Right cardiac atrium (tissue), 5 donors: ENCODE measurements around the gene MBP. TPM values are rescaled to one million over a fixed set of nuclear protein-coding genes. Genes with fewer than 3 reads are reported as not detected.

Experiments used
- ATAC-seq, 2 donors: fragments of 200-7000 bp; cut with Tn5 transposase; one replicate each; pipeline versions ENCODE4 v1.8.0 to v1.9.1; 2020; ENCODE audit warnings: moderate library complexity in 2 of 2, mild to moderate bottlenecking in 1 of 2
- DNase-seq, 3 donors: peaks; one replicate each; pipeline ENCODE4 v3.0.0-alpha.2; 2020
- H3K27ac ChIP-seq: one replicate; pipeline ENCODE4 v1.5.1; 2013; ENCODE audit warnings: mild to moderate bottlenecking, low read length, control low read depth, moderate library complexity
- H3K27me3 ChIP-seq: one replicate; pipeline ENCODE4 v1.6.1; 2013; ENCODE audit not compliant: control insufficient read depth, insufficient read depth
- H3K4me1 ChIP-seq: one replicate; pipeline ENCODE4 v1.6.1; 2013; ENCODE audit warnings: low read length; ENCODE audit not compliant: control insufficient read depth, insufficient read depth
- H3K4me3 ChIP-seq: one replicate; pipeline ENCODE4 v1.5.1; 2013; ENCODE audit warnings: low read length, control low read depth
- H3K9me3 ChIP-seq: one replicate; pipeline ENCODE4 v1.6.1; 2013; ENCODE audit warnings: low read length; ENCODE audit not compliant: control insufficient read depth
- WGBS: extraction: QIAGEN DNeasy Blood & Tissue Kit; methylation state at CpG from one replicate; pipeline ENCODE4 v1.1.7; 2013; 5-methylcytosine and 5-hydroxymethylcytosine counted together
- intact Hi-C, 4 donors: fragments of 100-400 bp; cut with DNase I; formaldehyde crosslinking; loops; one replicate each; pipeline versions ENCODE4 v1.11.0 to v1.14.0; 2022 to 2023
- polyA plus RNA-seq: library from polyadenylated mRNA; stranded (reverse); fragments of 200-250 nt; gene quantifications from one replicate; pipeline ENCODE4 v1.2.3, GENCODE V29; 2013
- total RNA-seq, 4 donors: library from RNA; stranded (reverse); fragmentation: NEBNext Ultra II Directional; extraction: Animal tissue kit (Norgen Biotek cat#: 25700); gene quantifications; one replicate each; pipeline ENCODE4 v1.2.1, GENCODE V29; 2021
- donor health status: healthy with polysubstance abuse.
- donor health status: DM: no; HTN: yes; CAD: no.
- donor health status: DM: no; HTN: no; CAD: no.
- donor health status: DM: no; HTN: yes; CAD: no; lungs with severe emphysema.
- donor health status: DM: yes; HTN: yes; CAD: no.

MBP gene
- total and polyA plus RNA-seq, 5 donors, result 10.5 to 26.4 (median 16.1) TPM

- no peak for ATAC-seq
- Histone ChIP-seq H3K27ac (no peak overlapping the region), H3K27me3 (no peaks in the 10 kb centered on the region), H3K4me1 (peaks cover 3% of the 10 kb centered on the region), H3K9me3 (no peaks in the 10 kb centered on the region), H3K4me3 (no peak overlapping the region)
- 94% methylated on average over 23 of the region's 23 CpGs for WGBS
- no peak for DNase-seq
- intact Hi-C loops, result no loop called here
Measured at GRCh38 chr18:77119851-77120491, 12.6 kb downstream of the MBP start.

DNA sequence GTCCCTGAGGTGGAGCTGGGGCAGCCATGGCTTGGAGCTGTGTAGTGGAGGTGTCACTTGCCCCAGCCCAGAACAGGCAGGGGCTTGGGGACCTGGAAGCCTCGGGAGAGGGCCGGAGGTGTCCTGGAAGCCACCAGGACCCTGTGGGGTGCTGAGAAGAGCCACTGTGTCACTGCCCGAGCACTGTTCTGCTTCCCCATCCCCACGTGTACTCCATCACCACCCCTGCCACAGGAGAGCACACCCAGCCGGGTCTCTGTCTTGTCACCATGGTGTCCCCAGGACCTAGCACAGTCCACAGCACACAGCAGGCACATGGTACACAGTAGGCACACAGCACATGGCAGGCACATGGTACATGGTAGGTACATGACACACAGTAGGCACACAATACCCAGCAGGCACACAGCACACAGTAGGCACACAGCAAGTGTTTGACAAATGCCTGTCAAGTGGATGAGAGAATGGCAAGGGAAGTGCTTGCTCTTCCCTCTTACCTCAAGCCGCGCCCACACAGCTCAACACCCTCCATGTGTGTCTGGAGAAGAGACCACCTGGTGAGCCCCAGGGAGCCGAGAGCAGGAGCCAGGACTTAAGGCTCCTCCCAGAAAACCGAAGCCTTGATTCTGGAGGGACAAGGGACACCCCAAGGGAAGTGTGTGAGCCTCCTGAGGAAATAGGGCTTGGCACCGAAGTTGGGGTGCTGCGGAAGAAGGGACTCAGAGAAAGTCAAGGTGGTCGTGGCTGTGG is 13.3 kb downstream of the MBP start:
- peak in 1 of 3 donors; percentile 24 for DNase-seq
- H3K27ac ChIP-seq, result no peak overlapping the region
- H3K9me3 ChIP-seq, result no peaks in the 10 kb centered on the region
- intact Hi-C loops, result no loop called here
- WGBS, result 91% methylated on average over 12 of the region's 12 CpGs
- no peak for ATAC-seq
- H3K4me3 ChIP-seq, result no peak overlapping the region
- peaks cover 3% of the 10 kb centered on the region for H3K4me1 ChIP-seq
- H3K27me3 ChIP-seq, result no peaks in the 10 kb centered on the region

GRCh38 chr18:77118256-77119090 is 14.1 kb downstream of the MBP start:
- no peaks in the 10 kb centered on the region for H3K27me3 ChIP-seq
- peaks cover 8% of the 10 kb centered on the region for H3K4me1 ChIP-seq
- H3K27ac ChIP-seq, result no peak overlapping the region
- intact Hi-C loops, result no loop called here
- no peak for ATAC-seq
- no peaks in the 10 kb centered on the region for H3K9me3 ChIP-seq
- DNase-seq, result peak in 1 of 3 donors; percentile 27
- 87% methylated on average over 12 of the region's 12 CpGs for WGBS
- H3K4me3 ChIP-seq, result no peak overlapping the region

GRCh38 chr18:77116201-77117080 is 16.1 kb downstream of the MBP start:
- intact Hi-C loops, result no loop called here
- WGBS, result 91% methylated on average over 18 of the region's 18 CpGs
- peak in 2 of 3 donors; percentile 9 to 21 for DNase-seq
- H3K27me3 ChIP-seq, result no peaks in the 10 kb centered on the region
- no peaks in the 10 kb centered on the region for H3K9me3 ChIP-seq
- H3K4me3 ChIP-seq, result no peak overlapping the region
- no peak for ATAC-seq
- no peak overlapping the region for H3K27ac ChIP-seq
- H3K4me1 ChIP-seq, result peaks cover 12% of the 10 kb centered on the region

GRCh38 chr18:77115192-77115953 is 17.2 kb downstream of the MBP start:
- Histone ChIP-seq H3K27me3 (no peaks in the 10 kb centered on the region), H3K4me3 (no peak overlapping the region), H3K9me3 (no peaks in the 10 kb centered on the region), H3K27ac (peak overlapping the region; percentile 71), H3K4me1 (peaks cover 12% of the 10 kb centered on the region)
- WGBS, result 42% methylated on average over 8 of the region's 8 CpGs
- DNase-seq, result peak in 1 of 3 donors; percentile 5
- intact Hi-C loops, result no loop called here
- no peak for ATAC-seq

DNA sequence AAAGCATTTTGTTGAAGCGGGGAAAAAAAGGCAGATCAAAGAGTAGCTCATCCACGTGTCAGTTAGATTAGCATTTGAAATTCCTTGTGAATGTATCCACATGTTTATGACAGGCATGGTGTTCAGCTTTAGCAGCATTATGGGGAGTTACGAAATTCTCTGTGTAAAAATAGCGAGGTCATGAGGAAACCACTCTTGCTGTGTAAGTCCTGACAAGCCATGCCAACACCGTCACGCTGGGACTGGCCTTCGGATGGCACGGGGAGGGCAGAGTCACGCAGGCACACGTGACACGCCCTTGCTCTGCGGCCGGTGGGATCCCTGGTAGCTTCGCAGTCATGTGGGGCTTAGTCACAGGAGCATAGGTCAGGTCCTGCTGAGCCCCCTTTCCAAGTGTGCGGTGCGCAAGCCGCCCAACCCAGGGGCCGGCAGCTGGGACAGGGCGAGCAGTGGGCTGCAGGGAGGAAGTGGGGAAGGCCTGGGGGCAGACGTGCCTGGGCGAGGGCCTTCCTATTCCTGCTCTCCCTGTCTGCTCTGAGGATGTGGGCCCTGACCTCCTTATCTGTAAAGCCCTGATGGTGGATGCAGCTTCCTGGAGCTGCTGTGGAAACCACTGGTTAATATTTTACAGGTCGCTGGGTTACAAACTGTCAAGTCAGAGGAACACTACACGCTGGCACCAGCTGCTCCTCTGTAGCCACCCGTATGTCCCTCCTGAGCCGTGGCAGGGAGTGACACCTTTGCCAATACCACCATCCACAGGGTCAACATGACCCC is 18.0 kb downstream of the MBP start:
- WGBS, result 22% methylated on average over 25 of the region's 25 CpGs
- peak; percentile 94 for ATAC-seq
- Histone ChIP-seq H3K4me1 (peaks cover 12% of the 10 kb centered on the region), H3K9me3 (no peaks in the 10 kb centered on the region), H3K4me3 (no peak overlapping the region), H3K27me3 (no peaks in the 10 kb centered on the region), H3K27ac (peak overlapping the region; percentile 71)
- DNase-seq, result peak; percentile 89 to 94 (median 94)
- intact Hi-C loops, result no loop called here

DNA sequence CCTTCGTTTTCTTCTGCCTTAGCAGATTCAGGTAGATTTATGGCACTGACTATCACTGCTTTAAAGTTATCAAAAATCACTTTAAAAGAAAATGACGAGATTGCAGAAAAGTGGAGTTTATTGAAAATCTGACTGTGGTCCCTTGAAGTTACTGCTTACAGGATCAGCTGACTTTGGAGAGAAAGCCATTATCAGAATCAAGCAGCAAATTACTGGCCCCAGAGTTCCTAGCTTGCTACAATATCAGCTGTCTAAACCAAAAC is 18.5 kb downstream of the MBP start:
- Histone ChIP-seq H3K9me3 (no peaks in the 10 kb centered on the region), H3K4me3 (no peak overlapping the region), H3K27ac (no peak overlapping the region), H3K27me3 (no peaks in the 10 kb centered on the region), H3K4me1 (peaks cover 10% of the 10 kb centered on the region)
- intact Hi-C loops, result no loop called here
- DNase-seq (no peak), ATAC-seq (no peak)
- WGBS, result 45% methylated on average over 2 of the region's 2 CpGs

DNA sequence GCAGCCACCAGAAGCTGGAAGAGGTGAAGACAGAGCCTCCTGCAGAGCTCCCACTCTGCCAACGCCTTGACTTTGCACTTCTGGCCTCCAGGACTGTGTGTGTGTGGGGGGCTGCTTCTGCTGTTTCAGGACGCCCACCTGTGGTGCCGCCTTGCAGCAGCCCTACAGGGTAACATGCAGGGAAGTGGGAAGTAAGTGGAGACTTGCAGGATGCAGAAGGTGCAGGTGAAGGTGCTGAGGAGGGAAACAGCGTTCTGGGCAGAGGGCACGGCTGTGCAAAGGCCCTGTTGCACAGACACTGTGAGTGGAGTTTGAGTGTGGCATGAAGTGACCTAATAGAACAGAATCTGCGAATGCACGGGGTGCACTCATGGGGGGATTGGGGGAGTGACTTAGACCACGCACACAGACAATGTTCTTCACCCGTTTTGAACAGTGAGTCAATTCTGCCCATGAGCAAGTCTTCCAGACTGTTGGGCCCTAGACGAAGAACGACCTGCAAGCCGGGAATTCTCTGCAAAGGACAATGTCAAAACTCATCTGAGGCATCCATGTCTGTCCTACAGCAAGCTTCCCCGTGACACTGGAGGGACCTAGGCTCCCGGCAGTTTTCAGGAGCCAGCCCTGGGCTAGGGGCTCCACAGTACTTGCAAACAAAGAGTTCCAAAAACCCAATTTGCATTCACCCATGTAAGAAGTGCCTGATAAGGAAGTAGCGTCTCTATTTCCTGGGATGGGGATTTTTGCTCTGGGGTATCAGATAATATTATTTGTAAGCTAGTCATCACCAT is 19.0 kb downstream of the MBP start:
- peak overlapping the region; percentile 19 for H3K27ac ChIP-seq
- no peak overlapping the region for H3K4me3 ChIP-seq
- H3K9me3 ChIP-seq, result no peaks in the 10 kb centered on the region
- WGBS, result 86% methylated on average over 15 of the region's 15 CpGs
- intact Hi-C loops, result no loop called here
- DNase-seq, result peak in 2 of 3 donors; percentile 21 to 26
- H3K4me1 ChIP-seq, result peaks cover 12% of the 10 kb centered on the region
- ATAC-seq, result no peak
- H3K27me3 ChIP-seq, result no peaks in the 10 kb centered on the region

GRCh38 chr18:77112747-77113092 is 19.9 kb downstream of the MBP start:
- H3K27me3 ChIP-seq, result no peaks in the 10 kb centered on the region
- 93% methylated on average over 7 of the region's 7 CpGs for WGBS
- no peak overlapping the region for H3K4me3 ChIP-seq
- H3K4me1 ChIP-seq, result peaks cover 12% of the 10 kb centered on the region
- H3K9me3 ChIP-seq, result no peaks in the 10 kb centered on the region
- ATAC-seq (no peak), DNase-seq (peak in 1 of 3 donors; percentile 15)
- no peak overlapping the region for H3K27ac ChIP-seq
- intact Hi-C loops, result no loop called here
